Smooth muscle cell of trachea (primary cell): ENCODE results near the gene PSME3IP1. TPM values are rescaled to one million over a fixed set of nuclear protein-coding genes. Genes with fewer than 3 reads are reported as not detected.

Experiments used
- total RNA-seq: library from RNA; depleted of rRNA; stranded (reverse); fragments of >200 nt; gene quantifications from 2 replicates; pipeline ENCODE4 v1.2.1, GENCODE V29; 2014

The PSME3IP1 gene, protein sequence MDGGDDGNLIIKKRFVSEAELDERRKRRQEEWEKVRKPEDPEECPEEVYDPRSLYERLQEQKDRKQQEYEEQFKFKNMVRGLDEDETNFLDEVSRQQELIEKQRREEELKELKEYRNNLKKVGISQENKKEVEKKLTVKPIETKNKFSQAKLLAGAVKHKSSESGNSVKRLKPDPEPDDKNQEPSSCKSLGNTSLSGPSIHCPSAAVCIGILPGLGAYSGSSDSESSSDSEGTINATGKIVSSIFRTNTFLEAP
- 41.4 and 89.7 TPM in 2 replicates for total RNA-seq

GRCh38 chr16:57185945-57186871, at the start of gene PSME3IP1, which contains the start of gene RSPRY1:
Gene PSME3IP1 (minus strand): TSS chr16:57186039. CDS start chr16:57173854, 12,185 bp downstream.
Gene RSPRY1 (plus strand): TSS chr16:57186329. CDS start chr16:57204659, 18,330 bp downstream.

Other genes starting within 250 kb of the PSME3IP1 start
- 0.17 TPM in 1 of 2 replicates, not detected in the other for gene CETP, start 224.1 kb downstream of the PSME3IP1 start, total RNA-seq
- gene NLRC5, start 196.5 kb downstream of the PSME3IP1 start, total RNA-seq, result 24.4 and 40.0 TPM in 2 replicates
- 18.2 and 22.0 TPM in 2 replicates for gene CPNE2, start 93.5 kb downstream of the PSME3IP1 start, total RNA-seq
- gene RSPRY1, start 290 bp upstream of the PSME3IP1 start, total RNA-seq, result 36.9 and 51.3 TPM in 2 replicates
- 70.1 and 76.9 TPM in 2 replicates for gene ARL2BP, start 59.2 kb upstream of the PSME3IP1 start, total RNA-seq
- gene PLLP, start 98.6 kb upstream of the PSME3IP1 start, total RNA-seq, result not detected in 2 replicates
- not detected in 2 replicates for gene CCL22, start 172.7 kb upstream of the PSME3IP1 start, total RNA-seq
- 0.33 and 0.58 TPM in 2 replicates for gene CX3CL1, start 186.5 kb upstream of the PSME3IP1 start, total RNA-seq
- not detected in 2 replicates for gene CCL17, start 218.7 kb upstream of the PSME3IP1 start, total RNA-seq